Choroid plexus epithelial cell (primary cell): ENCODE results near the gene BRCA2.

Experiments used
- DNase-seq: peaks from one replicate; pipeline ENCODE4 v3.0.0-alpha.2; 2010; ENCODE audit warnings: low read depth
- H3K4me3 ChIP-seq: 2 replicates; pipeline ENCODE4 v1.5.1; 2011; ENCODE audit warnings: low read depth, mild to moderate bottlenecking, control low read depth, low read length, moderate library complexity
- CTCF ChIP-seq: conservative IDR thresholded peaks from 2 replicates; pipeline ENCODE4 v1.5.1; 2011; ENCODE audit warnings: low read depth, mild to moderate bottlenecking, control low read depth, inconsistent platforms, low read length, moderate library complexity

The BRCA2 gene

GRCh38 chr13:32427852-32428580 lies 112.7 kb downstream of the BRCA2 start, which contains the start of gene N4BP2L1:
Gene N4BP2L1 (minus strand): TSS chr13:32428130. CDS start chr13:32428082, 48 bp downstream.
- DNase-seq, result peak; percentile 44
- TF ChIP-seq CTCF, result no peak
- peak within 1 kb of the TSS; percentile 67 for H3K4me3 ChIP-seq

- no peak overlapping the region for H3K4me3 ChIP-seq
- DNase-seq, result no peak
- no peak for TF ChIP-seq CTCF
Measured at GRCh38 chr13:32428581-32429432, 113.5 kb downstream of the BRCA2 start.

- DNase-seq, result no peak
- H3K4me3 ChIP-seq, result no peak overlapping the region
- TF ChIP-seq CTCF, result no peak
Measured at GRCh38 chr13:32429433-32429909, 114.2 kb downstream of the BRCA2 start.

- H3K4me3 ChIP-seq, result no peak overlapping the region
- DNase-seq, result no peak
- no peak for TF ChIP-seq CTCF
Measured at GRCh38 chr13:32430018-32430747, 114.9 kb downstream of the BRCA2 start.

DNA sequence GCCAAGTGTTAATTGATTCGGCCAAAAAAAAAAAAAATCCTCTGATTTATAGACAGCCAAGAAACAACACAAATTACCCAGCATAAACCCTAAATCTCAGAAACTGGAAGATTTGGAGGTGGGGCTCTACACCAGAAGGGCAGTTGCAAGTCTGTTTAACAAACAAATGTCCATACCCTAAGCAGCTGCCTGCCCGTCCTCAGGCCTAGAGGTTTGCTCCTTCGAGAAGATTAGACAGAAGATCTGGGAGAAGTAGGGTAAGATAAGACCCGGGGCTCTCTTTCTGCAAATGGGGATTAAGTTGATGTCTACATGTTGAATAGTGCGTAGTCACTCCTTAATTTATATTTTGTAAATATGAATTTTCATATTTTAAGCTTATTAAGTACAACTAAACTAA lies 116.1 kb downstream of the BRCA2 start:
- H3K4me3 ChIP-seq, result no peak overlapping the region
- no peak for DNase-seq

GRCh38 chr13:32432856-32433255 lies 117.5 kb downstream of the BRCA2 start:
- no peak for DNase-seq
- H3K4me3 ChIP-seq, result no peak overlapping the region
- no peak for TF ChIP-seq CTCF

More for the DNA sequence above, 116.1 kb downstream of the BRCA2 start:
- TF ChIP-seq CTCF, result no peak
